ENCODE measurements around the gene CDKN2B.

- TF ChIP-seq, protein P1, sequence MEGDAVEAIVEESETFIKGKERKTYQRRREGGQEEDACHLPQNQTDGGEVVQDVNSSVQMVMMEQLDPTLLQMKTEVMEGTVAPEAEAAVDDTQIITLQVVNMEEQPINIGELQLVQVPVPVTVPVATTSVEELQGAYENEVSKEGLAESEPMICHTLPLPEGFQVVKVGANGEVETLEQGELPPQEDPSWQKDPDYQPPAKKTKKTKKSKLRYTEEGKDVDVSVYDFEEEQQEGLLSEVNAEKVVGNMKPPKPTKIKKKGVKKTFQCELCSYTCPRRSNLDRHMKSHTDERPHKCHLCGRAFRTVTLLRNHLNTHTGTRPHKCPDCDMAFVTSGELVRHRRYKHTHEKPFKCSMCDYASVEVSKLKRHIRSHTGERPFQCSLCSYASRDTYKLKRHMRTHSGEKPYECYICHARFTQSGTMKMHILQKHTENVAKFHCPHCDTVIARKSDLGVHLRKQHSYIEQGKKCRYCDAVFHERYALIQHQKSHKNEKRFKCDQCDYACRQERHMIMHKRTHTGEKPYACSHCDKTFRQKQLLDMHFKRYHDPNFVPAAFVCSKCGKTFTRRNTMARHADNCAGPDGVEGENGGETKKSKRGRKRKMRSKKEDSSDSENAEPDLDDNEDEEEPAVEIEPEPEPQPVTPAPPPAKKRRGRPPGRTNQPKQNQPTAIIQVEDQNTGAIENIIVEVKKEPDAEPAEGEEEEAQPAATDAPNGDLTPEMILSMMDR (IDR thresholded peaks at IDR 0.05; ENCODE audit: poor library complexity, severe bottlenecking), result no peak
- TF ChIP-seq REST (IDR thresholded peaks at IDR 0.05; ENCODE audit: borderline replicate concordance), result no peak
- no peak for TF ChIP-seq TAF1 (IDR thresholded peaks at IDR 0.05; ENCODE audit: low read depth)
- TF ChIP-seq EZH2 (IDR thresholded peaks at IDR 0.05; ENCODE audit: borderline replicate concordance, insufficient read depth, low read length, poor library complexity, severe bottlenecking), result no peak
- TF ChIP-seq SMC3 (conservative IDR thresholded peaks at IDR 0.05; ENCODE audit: poor library complexity), result no peak
Observed at GRCh38 chr9:22040760-22041159, 31.7 kb upstream of the CDKN2B start.

Measured in neural cell (in vitro differentiated cells).